PC-9 (cell line): ENCODE measurements around the gene BRIP1.

Experiments
- CTCF ChIP-seq: fragments of 200-600 bp; sonication (generic); conservative IDR thresholded peaks from 2 replicates; pipeline ENCODE4 v1.6.1; 2017; ENCODE audit warnings: mixed run types, antibody characterized with exemption, mild to moderate bottlenecking, moderate library complexity
- EZH2 ChIP-seq: fragments of 200-600 bp; sonication (generic); IDR thresholded peaks from 2 replicates; pipeline ENCODE4 v1.8.0; 2017; ENCODE audit warnings: antibody characterized with exemption, low read depth

- TF ChIP-seq CTCF, result no peak
- TF ChIP-seq EZH2, result no peak
These were observed 129.3 kb downstream of the BRIP1 start for GRCh38 chr17:61734012-61734411.
